Activated T-helper 1 cell treated with Interleukin-2 at 50 U/mL for 16 hours (primary cell): Measurements from ENCODE around the gene TMOD3.
"Not testable (repeated sequence)": the region's sequence is repeated elsewhere in the genome, so short reads cannot be mapped to it uniquely, and the experiment has no call there.

Source experiments
- DNase-seq: peaks from one replicate; pipeline ENCODE4 v3.0.0-alpha.2; 2020; ENCODE audit warnings: low read depth

The TMOD3 gene

GRCh38 chr15:51864408-51865056, 35.1 kb downstream of the TMOD3 start:
- DNase-seq = no peak

- DNase-seq = no peak
These were observed 35.9 kb downstream of the TMOD3 start for GRCh38 chr15:51865317-51865716.

GRCh38 chr15:51866161-51866560, 36.7 kb downstream of the TMOD3 start:
- DNase-seq = no peak

- DNase-seq = no peak
These were observed 37.3 kb downstream of the TMOD3 start for GRCh38 chr15:51866751-51867150.

GRCh38 chr15:51869060-51869421, 39.6 kb downstream of the TMOD3 start:
- DNase-seq = no peak

GRCh38 chr15:51870774-51871173, 41.3 kb downstream of the TMOD3 start:
- DNase-seq = no peak

GRCh38 chr15:51874751-51875644, 45.5 kb downstream of the TMOD3 start:
- no peak for DNase-seq

- DNase-seq = no peak
These were observed 46.7 kb downstream of the TMOD3 start for GRCh38 chr15:51876169-51876568.

- DNase-seq = no peak
These were observed 49.3 kb downstream of the TMOD3 start for GRCh38 chr15:51878446-51879386.

- DNase-seq = no peak
These were observed 50.1 kb downstream of the TMOD3 start for GRCh38 chr15:51879555-51879954.

- no peak for DNase-seq
These were observed 53.9 kb downstream of the TMOD3 start for GRCh38 chr15:51883271-51883837.

- DNase-seq = no peak
These were observed 54.6 kb downstream of the TMOD3 start for GRCh38 chr15:51884041-51884440.

GRCh38 chr15:51884517-51885236, 55.2 kb downstream of the TMOD3 start:
- no peak for DNase-seq

GRCh38 chr15:51885758-51886157, 56.3 kb downstream of the TMOD3 start:
- DNase-seq = not testable (repeated sequence)

GRCh38 chr15:51887887-51888592, 58.6 kb downstream of the TMOD3 start:
- no peak for DNase-seq

- DNase-seq = no peak
These were observed 59.2 kb downstream of the TMOD3 start for GRCh38 chr15:51888593-51889195.

GRCh38 chr15:51889486-51889885, 60.0 kb downstream of the TMOD3 start:
- no peak for DNase-seq

- no peak for DNase-seq
These were observed 75.0 kb downstream of the TMOD3 start for GRCh38 chr15:51904421-51904820.

GRCh38 chr15:51904931-51905330, 75.5 kb downstream of the TMOD3 start:
- no peak for DNase-seq

- DNase-seq = no peak
These were observed 77.8 kb downstream of the TMOD3 start for GRCh38 chr15:51907136-51907862.
